Loucy (cell line): ENCODE measurements around the gene ADIPOR2.

Source experiments
- CTCF ChIP-seq: fragments of 200-600 bp; sonication (generic); conservative IDR thresholded peaks from 2 replicates; pipeline ENCODE4 v1.5.1; 2014; ENCODE audit warnings: mild to moderate bottlenecking, antibody characterized with exemption, low read length
- EZH2phosphoT487 ChIP-seq: fragments of 200-600 bp; IDR thresholded peaks from 2 replicates; pipeline ENCODE4 v1.6.1; 2018; ENCODE audit warnings: antibody characterized with exemption, mild to moderate bottlenecking, moderate library complexity, borderline replicate concordance

GRCh38 chr12:1803736-1804135, 112.9 kb downstream of the ADIPOR2 start:
- TF ChIP-seq CTCF (no peak), EZH2phosphoT487 (no peak)
